Osteoblast (primary cell): ENCODE results near the gene SPATA9. TPM values are rescaled to one million over a fixed set of nuclear protein-coding genes. Genes with fewer than 3 reads are reported as not detected.

Experiments used
- DNase-seq: peaks from one replicate; pipeline ENCODE4 v3.0.0; 2011; ENCODE audit warnings: low spot score, mixed read lengths; ENCODE audit not compliant: insufficient read length; ENCODE audit errors: missing footprints
- H2AFZ ChIP-seq: 2 replicates; pipeline ENCODE4 v1.6.0; 2011; ENCODE audit warnings: mild to moderate bottlenecking, low read length
- H3K27ac ChIP-seq: 2 replicates; pipeline ENCODE4 v1.5.1; 2011; ENCODE audit warnings: mild to moderate bottlenecking, low read depth, low read length, moderate library complexity
- H3K27me3 ChIP-seq: 2 replicates; pipeline ENCODE4 v1.6.0; 2012; ENCODE audit warnings: mild to moderate bottlenecking, control low read depth, inconsistent platforms, low read length, moderate library complexity; ENCODE audit not compliant: insufficient read depth
- H3K36me3 ChIP-seq: 2 replicates; pipeline ENCODE4 v1.5.1; 2011; ENCODE audit warnings: mild to moderate bottlenecking, low read length, control low read depth, moderate library complexity; ENCODE audit not compliant: insufficient read depth
- H3K4me1 ChIP-seq: 2 replicates; pipeline ENCODE4 v1.5.1; 2011; ENCODE audit warnings: mild to moderate bottlenecking, low read length, control low read depth, moderate library complexity; ENCODE audit not compliant: insufficient read depth
- H3K4me2 ChIP-seq: 2 replicates; pipeline ENCODE4 v1.6.0; 2011; ENCODE audit warnings: mild to moderate bottlenecking, low read length; ENCODE audit not compliant: insufficient read depth
- H3K4me3 ChIP-seq: fragments of 200-600 bp; sonication (generic); 3 replicates; pipeline ENCODE4 v1.5.1; 2012; ENCODE audit warnings: mild to moderate bottlenecking, low read length, inconsistent platforms; ENCODE audit not compliant: insufficient read depth
- H3K79me2 ChIP-seq: 2 replicates; pipeline ENCODE4 v1.6.0; 2012; ENCODE audit warnings: mild to moderate bottlenecking, low read length, control low read depth, inconsistent platforms; ENCODE audit not compliant: insufficient read depth
- H3K9me3 ChIP-seq: 2 replicates; pipeline ENCODE4 v1.5.1; 2011; ENCODE audit warnings: low read depth, low read length, control low read depth
- H4K20me1 ChIP-seq: 2 replicates; pipeline ENCODE4 v1.6.0; 2012; ENCODE audit warnings: mild to moderate bottlenecking, low read length, control low read depth; ENCODE audit not compliant: insufficient read depth
- CTCF ChIP-seq: IDR thresholded peaks from 2 replicates; pipeline ENCODE4 v1.5.1; 2011; ENCODE audit warnings: mild to moderate bottlenecking, low read depth, low read length, moderate library complexity; ENCODE audit errors: extremely low read depth
- total RNA-seq: library from RNA; depleted of rRNA; stranded (reverse); fragments of >200 nt; gene quantifications from 2 replicates; pipeline ENCODE4 v1.2.3, GENCODE V29; 2012

Gene SPATA9
- total RNA-seq, 1 donor: 0.36 TPM

GRCh38 chr5:95671826-95672225 lies 11.0 kb downstream of the SPATA9 start:
- Histone ChIP-seq H3K27ac (no peak overlapping the region), H4K20me1 (no peaks in the 10 kb centered on the region), H3K4me3 (no peak overlapping the region), H3K4me1 (peaks cover 28% of the 10 kb centered on the region), H3K27me3 (no peaks in the 10 kb centered on the region), H3K9me3 (no peaks in the 10 kb centered on the region), H3K79me2 (no peaks in the 10 kb centered on the region), H3K36me3 (no peaks in the 10 kb centered on the region), H2AFZ (no peak overlapping the region), H3K4me2 (no peak overlapping the region)
- DNase-seq: no peak
- TF ChIP-seq CTCF: no peak

DNA sequence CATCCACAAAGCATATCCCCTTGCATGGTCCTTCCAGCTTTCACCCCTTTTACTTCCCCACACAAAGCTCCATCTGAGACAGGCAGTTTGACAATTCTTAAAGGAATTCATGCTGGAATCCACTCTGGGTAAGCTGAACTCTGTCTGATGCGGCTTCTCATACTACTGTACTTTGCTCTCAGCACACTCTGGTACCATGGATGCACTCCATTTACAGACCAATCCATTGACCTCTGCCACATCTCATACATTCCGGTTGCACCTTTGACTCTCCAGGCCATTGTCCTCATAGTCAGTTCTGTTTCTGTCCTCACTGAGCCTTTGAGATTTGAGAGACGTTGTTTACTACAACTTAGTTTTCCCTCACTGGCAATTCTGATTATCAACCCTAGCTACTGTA lies 12.2 kb downstream of the SPATA9 start:
- Histone ChIP-seq H3K36me3 (no peaks in the 10 kb centered on the region), H3K27ac (peak overlapping the region; percentile 81), H3K4me3 (no peak overlapping the region), H3K27me3 (no peaks in the 10 kb centered on the region), H3K4me2 (no peak overlapping the region), H3K79me2 (no peaks in the 10 kb centered on the region), H4K20me1 (no peaks in the 10 kb centered on the region), H2AFZ (no peak overlapping the region), H3K4me1 (peaks cover 28% of the 10 kb centered on the region), H3K9me3 (no peaks in the 10 kb centered on the region)
- no peak for TF ChIP-seq CTCF
- DNase-seq: no peak

DNA sequence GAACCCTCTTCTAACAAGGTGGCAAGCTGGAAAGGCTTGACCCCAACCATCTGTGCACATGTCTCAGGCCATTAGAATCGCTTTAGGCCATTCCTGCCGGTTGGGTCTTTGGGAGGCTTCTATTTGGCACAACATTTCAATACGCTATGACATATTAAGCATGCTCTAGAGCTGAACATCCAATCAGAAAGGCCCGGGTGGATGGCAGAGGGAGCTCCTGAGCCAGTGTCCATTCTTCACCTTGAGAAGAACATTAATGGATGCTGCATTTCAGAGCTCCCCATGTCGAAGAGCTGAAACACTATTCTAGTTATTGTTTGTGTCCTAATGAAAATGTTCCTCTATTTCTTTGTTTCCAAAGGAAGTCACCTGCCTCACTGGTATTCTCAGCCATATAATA lies 12.8 kb downstream of the SPATA9 start:
- Histone ChIP-seq H3K4me2 (peak overlapping the region; percentile 12), H3K27ac (peak overlapping the region; percentile 81), H3K4me3 (no peak overlapping the region), H3K4me1 (peaks cover 28% of the 10 kb centered on the region), H3K9me3 (no peaks in the 10 kb centered on the region), H4K20me1 (no peaks in the 10 kb centered on the region), H3K79me2 (no peaks in the 10 kb centered on the region), H3K36me3 (no peaks in the 10 kb centered on the region), H3K27me3 (no peaks in the 10 kb centered on the region), H2AFZ (no peak overlapping the region)
- no peak for TF ChIP-seq CTCF
- no peak for DNase-seq

DNA sequence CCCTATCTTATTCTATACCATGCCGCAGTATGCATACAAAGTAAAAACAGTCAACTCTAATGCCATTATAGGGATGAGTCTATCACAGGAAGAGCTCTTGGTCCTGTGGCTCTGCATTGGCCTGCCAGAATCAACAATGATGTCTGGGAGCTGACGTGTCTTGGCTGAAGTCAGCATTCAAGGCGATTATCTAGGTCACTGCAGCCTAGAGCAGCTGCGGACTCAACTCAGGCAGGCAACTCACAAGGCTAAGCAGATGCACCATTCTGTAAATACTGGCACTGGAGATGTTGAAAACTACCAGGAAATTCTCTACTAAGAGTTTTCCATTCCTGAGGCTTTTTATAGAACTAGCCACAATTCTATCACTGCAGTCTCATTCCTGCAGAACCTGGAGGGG lies 13.3 kb downstream of the SPATA9 start:
- Histone ChIP-seq H3K36me3 (no peaks in the 10 kb centered on the region), H3K27me3 (no peaks in the 10 kb centered on the region), H3K9me3 (no peaks in the 10 kb centered on the region), H3K27ac (peak overlapping the region; percentile 81), H3K79me2 (no peaks in the 10 kb centered on the region), H4K20me1 (no peaks in the 10 kb centered on the region), H2AFZ (no peak overlapping the region), H3K4me1 (peaks cover 30% of the 10 kb centered on the region), H3K4me2 (peak overlapping the region; percentile 54), H3K4me3 (no peak overlapping the region)
- DNase-seq: peak; percentile 81
- no peak for TF ChIP-seq CTCF
